OCI-LY1 (cell line): ENCODE data around the gene ASTN1.

Experiments used
- CTCF ChIP-seq: fragments of 200-600 bp; sonication (generic), shearing (Covaris generic); IDR thresholded peaks from 2 replicates; pipeline ENCODE4 v1.5.1; 2017; ENCODE audit warnings: mild to moderate bottlenecking, antibody characterized with exemption, low read length, moderate library complexity, mixed read lengths
- EZH2 ChIP-seq: fragments of 200-600 bp; sonication (generic), shearing (Covaris generic); IDR thresholded peaks from 2 replicates; pipeline ENCODE4 v1.8.0; 2017; ENCODE audit warnings: borderline replicate concordance, mixed run types, mild to moderate bottlenecking, antibody characterized with exemption, low read length, moderate library complexity, mixed read lengths

- TF ChIP-seq EZH2 (no peak), CTCF (no peak)
These were observed 167.9 kb downstream of the ASTN1 start for GRCh38 chr1:176996456-176997090.
